Measurements from ENCODE around the gene CYP19A1.

DNA sequence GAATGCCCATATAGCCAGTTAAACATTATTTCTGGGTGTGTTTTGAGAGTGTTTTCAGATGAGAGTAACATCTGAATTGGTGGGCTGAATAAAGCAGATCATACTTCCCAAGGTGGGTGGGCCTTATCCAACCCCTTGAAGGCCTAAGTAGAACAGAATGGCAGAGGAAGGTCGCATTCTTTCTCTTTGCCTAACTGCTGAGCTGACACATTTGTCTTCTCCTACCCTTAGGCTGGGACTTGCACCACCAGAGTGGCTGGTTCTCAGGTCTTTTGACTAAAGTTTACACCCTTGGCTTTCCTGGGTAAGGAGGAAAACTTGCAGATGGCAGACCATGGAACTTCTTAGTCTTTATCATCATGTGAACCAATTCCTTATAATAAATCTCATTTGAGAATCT lies 157.9 kb downstream of the CYP19A1 start:
- TF ChIP-seq JUNB (IDR thresholded peaks at IDR 0.05): no peak
- no peak for TF ChIP-seq ASH2L (IDR thresholded peaks at IDR 0.05; ENCODE audit: borderline replicate concordance, low read depth)
